ENCODE data around the gene SIN3B. TPM values are rescaled to one million over a fixed set of nuclear protein-coding genes. Genes with fewer than 3 reads are reported as not detected.
A peak's percentile ranks its signal among the peaks of the same experiment; 100 is the strongest.

SIN3B gene
- total RNA-seq, 1 donor from 2014 or later, result 59.8 TPM

GRCh38 chr19:16837035-16837362 lies 7.8 kb downstream of the SIN3B start:
- ATAC-seq, result no peak
- no peaks in the 10 kb centered on the region for H3K27me3 ChIP-seq
- peaks cover 64% of the 10 kb centered on the region for H3K36me3 ChIP-seq
- no peak overlapping the region for H3K4me3 ChIP-seq
- intact Hi-C loops (cut with DNase I), result no loop called here
- H3K27ac ChIP-seq, result no peak overlapping the region
- no peaks in the 10 kb centered on the region for H3K9me3 ChIP-seq
- TF ChIP-seq CTCF (IDR thresholded peaks at IDR 0.05), result no peak
- no peak for DNase-seq
- no peaks in the 10 kb centered on the region for H3K4me1 ChIP-seq

- Histone ChIP-seq H3K9me3 (no peaks in the 10 kb centered on the region), H3K4me3 (no peak overlapping the region), H3K4me1 (no peaks in the 10 kb centered on the region), H3K27me3 (no peaks in the 10 kb centered on the region), H3K27ac (no peak overlapping the region), H3K36me3 (peaks cover 70% of the 10 kb centered on the region)
- TF ChIP-seq CTCF (IDR thresholded peaks at IDR 0.05), result no peak
- intact Hi-C loops (cut with DNase I), result no loop called here
- DNase-seq (no peak), ATAC-seq (no peak)
Observed at GRCh38 chr19:16841391-16841926, 12.3 kb downstream of the SIN3B start.

DNA sequence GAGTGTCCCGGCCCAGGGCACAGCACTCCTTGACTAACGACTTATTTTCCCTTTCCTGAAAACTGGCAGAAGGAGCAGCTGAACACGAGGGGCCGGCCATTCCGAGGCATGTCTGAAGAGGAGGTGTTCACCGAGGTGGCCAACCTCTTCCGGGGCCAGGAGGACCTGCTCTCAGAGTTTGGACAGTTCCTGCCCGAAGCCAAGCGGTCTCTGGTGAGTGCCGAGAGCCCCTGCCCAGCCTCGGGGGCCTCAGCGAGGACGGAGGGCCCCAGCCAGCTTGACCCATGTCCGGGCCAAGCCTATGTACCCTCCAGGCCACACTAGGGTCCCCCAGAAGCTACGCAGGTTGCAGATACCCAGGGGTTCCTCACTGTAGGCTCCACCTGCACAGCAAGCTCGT lies 17.7 kb downstream of the SIN3B start:
- Histone ChIP-seq H3K9me3 (no peaks in the 10 kb centered on the region), H3K36me3 (peaks cover 95% of the 10 kb centered on the region), H3K27ac (no peak overlapping the region), H3K4me1 (no peaks in the 10 kb centered on the region), H3K4me3 (no peak overlapping the region), H3K27me3 (no peaks in the 10 kb centered on the region)
- no peak for TF ChIP-seq CTCF (IDR thresholded peaks at IDR 0.05)
- no peak for ATAC-seq
- intact Hi-C loops (cut with DNase I), result no loop called here
- no peak for DNase-seq

DNA sequence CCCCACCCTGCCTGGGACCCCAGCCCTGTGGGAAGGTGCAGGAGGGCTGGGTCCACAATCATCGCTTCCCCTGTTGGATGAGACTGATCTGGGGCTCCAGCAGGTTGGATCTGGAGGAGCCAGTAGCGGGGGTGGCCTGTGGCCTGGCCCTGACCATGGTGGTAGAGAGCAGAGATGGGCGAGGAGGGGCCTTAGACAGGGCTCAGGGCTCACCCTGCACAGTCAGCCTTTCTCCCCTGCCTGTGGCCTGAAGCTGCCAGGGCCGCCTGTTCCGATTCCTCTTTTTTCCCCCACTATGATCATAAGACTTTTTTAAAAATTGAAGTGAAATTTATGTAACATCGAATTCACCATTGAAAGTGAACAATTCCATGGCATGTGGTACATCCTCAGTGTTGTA lies 18.2 kb downstream of the SIN3B start:
- Histone ChIP-seq H3K27me3 (no peaks in the 10 kb centered on the region), H3K27ac (no peak overlapping the region), H3K36me3 (peaks cover 95% of the 10 kb centered on the region), H3K4me3 (no peak overlapping the region), H3K4me1 (no peaks in the 10 kb centered on the region), H3K9me3 (no peaks in the 10 kb centered on the region)
- DNase-seq (no peak), ATAC-seq (peak; percentile 83)
- TF ChIP-seq CTCF (IDR thresholded peaks at IDR 0.05), result no peak
- intact Hi-C loops (cut with DNase I), result no loop called here

- DNase-seq, result no peak
- no peak for TF ChIP-seq CTCF (IDR thresholded peaks at IDR 0.05)
- intact Hi-C loops (cut with DNase I), result no loop called here
- no peaks in the 10 kb centered on the region for H3K27me3 ChIP-seq
- H3K4me1 ChIP-seq, result no peaks in the 10 kb centered on the region
- no peak overlapping the region for H3K4me3 ChIP-seq
- H3K36me3 ChIP-seq, result peaks cover 94% of the 10 kb centered on the region
- no peak overlapping the region for H3K27ac ChIP-seq
- no peak for ATAC-seq
- no peaks in the 10 kb centered on the region for H3K9me3 ChIP-seq
Observed at GRCh38 chr19:16849168-16849567, 20.0 kb downstream of the SIN3B start.

- DNase-seq, result no peak
- Histone ChIP-seq H3K27ac (no peak overlapping the region), H3K9me3 (no peaks in the 10 kb centered on the region), H3K4me1 (no peaks in the 10 kb centered on the region), H3K36me3 (peaks cover 94% of the 10 kb centered on the region), H3K4me3 (no peak overlapping the region), H3K27me3 (no peaks in the 10 kb centered on the region)
- intact Hi-C loops (cut with DNase I), result no loop called here
- no peak for TF ChIP-seq CTCF (IDR thresholded peaks at IDR 0.05)
- ATAC-seq, result no peak
Observed at GRCh38 chr19:16850133-16850532, 20.9 kb downstream of the SIN3B start.
